Lung (tissue), 12 donors: Measurements from ENCODE around the gene MTA1. TPM values are rescaled to one million over a fixed set of nuclear protein-coding genes. Genes with fewer than 3 reads are reported as not detected.

Experiments
- ATAC-seq: fragments of 200-7000 bp; cut with Tn5 transposase; one replicate; pipeline ENCODE4 v1.9.1; 2020; ENCODE audit warnings: moderate number of reproducible peaks; ENCODE audit not compliant: insufficient read depth, low FRiP score
- DNase-seq, 3 donors: peaks; one replicate each; pipeline ENCODE4 v3.0.0-alpha.2; 2013 to 2017
- H3K27ac ChIP-seq, 2 donors: one replicate each; pipeline ENCODE4 v1.5.1; 2013; ENCODE audit warnings: mild to moderate bottlenecking in 2 of 2, moderate library complexity in 2 of 2, control low read depth in 1 of 2, inconsistent platforms in 1 of 2, low read depth in 1 of 2, low read length in 1 of 2
- H3K27me3 ChIP-seq, 3 donors: one replicate each; pipeline ENCODE4 v1.5.1; 2013; ENCODE audit warnings: low read length in 2 of 3; ENCODE audit not compliant: control insufficient read depth in 3 of 3, insufficient read depth in 3 of 3
- H3K36me3 ChIP-seq, 4 donors: one replicate each; pipeline ENCODE4 v1.5.1; 2013; ENCODE audit warnings: low read length in 4 of 4, mild to moderate bottlenecking in 1 of 4, moderate library complexity in 1 of 4; ENCODE audit not compliant: control insufficient read depth in 4 of 4, insufficient read depth in 4 of 4
- H3K4me1 ChIP-seq, 5 donors: one replicate each; pipeline ENCODE4 v1.5.1; 2013; ENCODE audit warnings: low read length in 5 of 5, mild to moderate bottlenecking in 2 of 5, moderate library complexity in 1 of 5; ENCODE audit not compliant: control insufficient read depth in 5 of 5, insufficient read depth in 5 of 5
- H3K4me3 ChIP-seq: one replicate; pipeline ENCODE4 v1.5.1; 2013; ENCODE audit warnings: mild to moderate bottlenecking, control low read depth, moderate library complexity
- H3K9ac ChIP-seq, 2 donors: one replicate each; pipeline ENCODE4 v1.5.1; 2013; ENCODE audit warnings: low read length in 2 of 2, control low read depth in 1 of 2; ENCODE audit not compliant: insufficient read depth in 1 of 2
- H3K9me3 ChIP-seq, 4 donors: one replicate each; pipeline ENCODE4 v1.5.1; 2013; ENCODE audit warnings: low read length in 3 of 4, mild to moderate bottlenecking in 1 of 4, moderate library complexity in 1 of 4; ENCODE audit not compliant: control insufficient read depth in 4 of 4, insufficient read depth in 3 of 4
- CTCF ChIP-seq: IDR thresholded peaks from 2 replicates; pipeline ENCODE4 v1.5.1; 2012; ENCODE audit warnings: mild to moderate bottlenecking; ENCODE audit errors: control extremely low read depth, extremely low read depth
- WGBS, 2 donors: extraction: QIAGEN DNeasy Blood & Tissue Kit; methylation state at CpG; one replicate each; pipeline ENCODE4 v1.1.7; 2013; 5-methylcytosine and 5-hydroxymethylcytosine counted together
- polyA plus RNA-seq, 2 donors: library from polyadenylated mRNA; stranded (reverse); fragments of 200-250 nt; gene quantifications; one replicate each; pipeline ENCODE4 v1.2.1, GENCODE V29; 2013
- total RNA-seq, 2 donors: library from RNA; depleted of rRNA in 1 of 2; stranded (reverse); fragments of >200 nt in 1 of 2; gene quantifications; one replicate each; pipeline ENCODE4 v1.2.1, GENCODE V29; 2014 to 2021
- donor health status: control.
- donor health status: control.
- donor health status: Bipolar disorder and iron deficiency.
- donor health status: healthy.
- donor health status: DM: yes; HTN: yes; CAD: no.

MTA1 gene
- total and polyA plus RNA-seq, 4 donors, result 40.2 to 113 (median 63.6) TPM

GRCh38 chr14:105486974-105487448 lies 67.4 kb downstream of the MTA1 start:
- no peaks in the 10 kb centered on the region for H3K9me3 ChIP-seq
- H3K9ac ChIP-seq, result peak overlapping the region in 1 of 2 donors; percentile 25
- peaks cover 3 to 46% (median 35%) of the 10 kb centered on the region in 5 donors for H3K4me1 ChIP-seq
- no peak for TF ChIP-seq CTCF
- peak overlapping the region; percentile 18 for H3K4me3 ChIP-seq
- peaks cover 0 to 10% (median 0%) of the 10 kb centered on the region in 3 donors for H3K27me3 ChIP-seq
- H3K27ac ChIP-seq, result peak overlapping the region; percentile 55 to 91
- H3K36me3 ChIP-seq, result no peaks in the 10 kb centered on the region
- DNase-seq, result peak in 1 of 3 donors; percentile 39
- 2% methylated on average over 43 to 45 of the region's 45 CpGs for WGBS, 2 donors
- no peak for ATAC-seq

GRCh38 chr14:105487449-105487985 lies 67.9 kb downstream of the MTA1 start:
- no peak for TF ChIP-seq CTCF
- H3K4me3 ChIP-seq, result peak overlapping the region; percentile 18
- H3K36me3 ChIP-seq, result no peaks in the 10 kb centered on the region
- peaks cover 0 to 41% (median 29%) of the 10 kb centered on the region in 5 donors for H3K4me1 ChIP-seq
- H3K27ac ChIP-seq, result peak overlapping the region; percentile 55 to 91
- H3K9me3 ChIP-seq, result no peaks in the 10 kb centered on the region
- WGBS, 2 donors, result 3% methylated on average over 35 to 48 of the region's 48 CpGs
- DNase-seq (peak in 1 of 3 donors; percentile 33), ATAC-seq (no peak)
- peaks cover 0 to 10% (median 0%) of the 10 kb centered on the region in 3 donors for H3K27me3 ChIP-seq
- peak overlapping the region; percentile 25 to 42 for H3K9ac ChIP-seq

GRCh38 chr14:105487986-105488777 lies 68.6 kb downstream of the MTA1 start:
- no peaks in the 10 kb centered on the region for H3K9me3 ChIP-seq
- peak overlapping the region in 1 of 2 donors; percentile 91 for H3K27ac ChIP-seq
- H3K9ac ChIP-seq, result peak overlapping the region in 1 of 2 donors; percentile 42
- ATAC-seq, result no peak
- H3K4me1 ChIP-seq, result peaks cover 0 to 35% (median 25%) of the 10 kb centered on the region in 5 donors
- no peak for DNase-seq
- WGBS, 2 donors, result 46 to 69% methylated on average over 21 to 26 of the region's 26 CpGs
- H3K4me3 ChIP-seq, result peak overlapping the region; percentile 18
- no peak for TF ChIP-seq CTCF
- H3K36me3 ChIP-seq, result peaks cover 0 to under 1% (median 0%) of the 10 kb centered on the region in 4 donors
- H3K27me3 ChIP-seq, result peaks cover 0 to 10% (median 0%) of the 10 kb centered on the region in 3 donors
